Measurements from ENCODE around the gene C4orf50.

DNA sequence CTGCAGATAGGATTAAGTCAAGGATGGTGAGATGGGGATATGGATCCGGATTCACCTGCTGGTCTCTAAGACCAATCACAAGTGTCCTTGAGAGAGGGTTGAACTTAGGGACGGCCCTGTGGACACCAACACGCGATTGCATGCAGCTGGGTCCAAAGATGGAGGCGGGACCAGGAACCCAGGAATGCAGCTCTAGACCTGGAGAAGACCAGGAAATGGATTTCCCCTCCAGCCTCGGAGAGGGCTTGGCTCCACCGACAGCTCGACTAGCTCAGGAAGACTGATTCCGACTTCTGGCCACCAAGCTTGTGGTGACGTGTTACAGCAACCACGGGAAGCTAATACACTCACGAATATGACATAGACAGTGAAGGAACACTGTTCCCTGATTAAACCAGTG, 4.7 kb downstream of the C4orf50 start:
- TF ChIP-seq, protein P1, sequence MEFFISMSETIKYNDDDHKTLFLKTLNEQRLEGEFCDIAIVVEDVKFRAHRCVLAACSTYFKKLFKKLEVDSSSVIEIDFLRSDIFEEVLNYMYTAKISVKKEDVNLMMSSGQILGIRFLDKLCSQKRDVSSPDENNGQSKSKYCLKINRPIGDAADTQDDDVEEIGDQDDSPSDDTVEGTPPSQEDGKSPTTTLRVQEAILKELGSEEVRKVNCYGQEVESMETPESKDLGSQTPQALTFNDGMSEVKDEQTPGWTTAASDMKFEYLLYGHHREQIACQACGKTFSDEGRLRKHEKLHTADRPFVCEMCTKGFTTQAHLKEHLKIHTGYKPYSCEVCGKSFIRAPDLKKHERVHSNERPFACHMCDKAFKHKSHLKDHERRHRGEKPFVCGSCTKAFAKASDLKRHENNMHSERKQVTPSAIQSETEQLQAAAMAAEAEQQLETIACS (CRISPR knock-in tag; IDR thresholded peaks at IDR 0.05) = no peak
- no peak for TF ChIP-seq ZNF747 (CRISPR knock-in tag; IDR thresholded peaks at IDR 0.05; ENCODE audit: borderline replicate concordance)
- no peak for TF ChIP-seq PHF8 (CRISPR knock-in tag; IDR thresholded peaks at IDR 0.05)
- TF ChIP-seq, protein P2, sequence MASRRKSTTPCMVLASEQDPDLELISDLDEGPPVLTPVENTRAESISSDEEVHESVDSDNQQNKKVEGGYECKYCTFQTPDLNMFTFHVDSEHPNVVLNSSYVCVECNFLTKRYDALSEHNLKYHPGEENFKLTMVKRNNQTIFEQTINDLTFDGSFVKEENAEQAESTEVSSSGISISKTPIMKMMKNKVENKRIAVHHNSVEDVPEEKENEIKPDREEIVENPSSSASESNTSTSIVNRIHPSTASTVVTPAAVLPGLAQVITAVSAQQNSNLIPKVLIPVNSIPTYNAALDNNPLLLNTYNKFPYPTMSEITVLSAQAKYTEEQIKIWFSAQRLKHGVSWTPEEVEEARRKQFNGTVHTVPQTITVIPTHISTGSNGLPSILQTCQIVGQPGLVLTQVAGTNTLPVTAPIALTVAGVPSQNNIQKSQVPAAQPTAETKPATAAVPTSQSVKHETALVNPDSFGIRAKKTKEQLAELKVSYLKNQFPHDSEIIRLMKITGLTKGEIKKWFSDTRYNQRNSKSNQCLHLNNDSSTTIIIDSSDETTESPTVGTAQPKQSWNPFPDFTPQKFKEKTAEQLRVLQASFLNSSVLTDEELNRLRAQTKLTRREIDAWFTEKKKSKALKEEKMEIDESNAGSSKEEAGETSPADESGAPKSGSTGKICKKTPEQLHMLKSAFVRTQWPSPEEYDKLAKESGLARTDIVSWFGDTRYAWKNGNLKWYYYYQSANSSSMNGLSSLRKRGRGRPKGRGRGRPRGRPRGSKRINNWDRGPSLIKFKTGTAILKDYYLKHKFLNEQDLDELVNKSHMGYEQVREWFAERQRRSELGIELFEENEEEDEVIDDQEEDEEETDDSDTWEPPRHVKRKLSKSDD (CRISPR knock-in tag; IDR thresholded peaks at IDR 0.05; ENCODE audit: low read depth) = no peak
- TF ChIP-seq, protein P3, sequence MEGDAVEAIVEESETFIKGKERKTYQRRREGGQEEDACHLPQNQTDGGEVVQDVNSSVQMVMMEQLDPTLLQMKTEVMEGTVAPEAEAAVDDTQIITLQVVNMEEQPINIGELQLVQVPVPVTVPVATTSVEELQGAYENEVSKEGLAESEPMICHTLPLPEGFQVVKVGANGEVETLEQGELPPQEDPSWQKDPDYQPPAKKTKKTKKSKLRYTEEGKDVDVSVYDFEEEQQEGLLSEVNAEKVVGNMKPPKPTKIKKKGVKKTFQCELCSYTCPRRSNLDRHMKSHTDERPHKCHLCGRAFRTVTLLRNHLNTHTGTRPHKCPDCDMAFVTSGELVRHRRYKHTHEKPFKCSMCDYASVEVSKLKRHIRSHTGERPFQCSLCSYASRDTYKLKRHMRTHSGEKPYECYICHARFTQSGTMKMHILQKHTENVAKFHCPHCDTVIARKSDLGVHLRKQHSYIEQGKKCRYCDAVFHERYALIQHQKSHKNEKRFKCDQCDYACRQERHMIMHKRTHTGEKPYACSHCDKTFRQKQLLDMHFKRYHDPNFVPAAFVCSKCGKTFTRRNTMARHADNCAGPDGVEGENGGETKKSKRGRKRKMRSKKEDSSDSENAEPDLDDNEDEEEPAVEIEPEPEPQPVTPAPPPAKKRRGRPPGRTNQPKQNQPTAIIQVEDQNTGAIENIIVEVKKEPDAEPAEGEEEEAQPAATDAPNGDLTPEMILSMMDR (CRISPR knock-in tag; IDR thresholded peaks at IDR 0.05) = no peak
- no peak for TF ChIP-seq NFE2L1 (CRISPR knock-in tag; IDR thresholded peaks at IDR 0.05; ENCODE audit: borderline replicate concordance)

Data from HepG2 (cell line).